Thyroid gland (tissue), 4 donors: ENCODE data around the gene CDK3.

Experiments
- CTCF ChIP-seq, 6 experiments: fragments of 200-600 bp in 3 of 6; fragments of 450-650 bp in 3 of 6; sonication (generic) in 3 of 6; IDR thresholded peaks; one replicate each; pipeline ENCODE4 v1.5.1; 2016 to 2019; ENCODE audit warnings: antibody characterized with exemption in 6 of 6, mild to moderate bottlenecking in 2 of 6, inconsistent platforms in 1 of 6, moderate library complexity in 1 of 6
- POLR2A ChIP-seq, 2 donors: fragments of 450-650 bp; IDR thresholded peaks; one replicate each; pipeline ENCODE4 v1.6.1; 2017; ENCODE audit warnings: antibody characterized with exemption in 2 of 2, mild to moderate bottlenecking in 2 of 2, moderate library complexity in 1 of 2

DNA sequence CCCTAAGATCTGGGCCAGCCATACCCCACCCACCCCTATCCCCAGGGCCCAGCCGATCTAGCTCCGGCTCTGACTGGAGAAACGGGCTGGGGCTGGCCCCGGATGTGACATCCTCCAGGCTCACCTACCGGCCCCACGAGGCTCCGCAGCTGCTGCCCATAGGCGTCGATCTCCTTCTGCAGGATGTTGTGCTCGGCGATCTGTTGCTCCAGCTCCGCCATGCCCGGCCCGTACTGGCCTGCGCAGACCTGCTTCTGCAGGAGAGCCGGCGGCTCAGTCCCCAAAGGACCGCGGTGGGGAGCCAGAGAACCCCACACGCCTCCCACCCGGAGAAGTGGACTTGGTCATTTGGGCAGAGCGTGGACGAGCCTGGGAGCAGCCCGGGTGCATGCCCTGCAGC, 21.6 kb downstream of the CDK3 start:
- no peak for TF ChIP-seq CTCF (IDR thresholded peaks at IDR 0.05)
- TF ChIP-seq POLR2A (IDR thresholded peaks at IDR 0.05): no peak
